Stimulated activated CD8-positive, alpha-beta memory T cell treated with anti-CD3 and anti-CD28 coated beads, Interleukin-15, amount 100 ng/mL, for 4 hours (primary cell): Measurements from ENCODE around the gene ITIH6.
"Not testable (repeated sequence)": the region's sequence is repeated elsewhere in the genome, so short reads cannot be mapped to it uniquely, and the experiment has no call there.

Experiments used
- DNase-seq, 2 donors: peaks; one replicate each; pipeline ENCODE4 v3.0.0-alpha.2; 2020; ENCODE audit warnings: low read depth in 2 of 2

ITIH6 gene

DNA sequence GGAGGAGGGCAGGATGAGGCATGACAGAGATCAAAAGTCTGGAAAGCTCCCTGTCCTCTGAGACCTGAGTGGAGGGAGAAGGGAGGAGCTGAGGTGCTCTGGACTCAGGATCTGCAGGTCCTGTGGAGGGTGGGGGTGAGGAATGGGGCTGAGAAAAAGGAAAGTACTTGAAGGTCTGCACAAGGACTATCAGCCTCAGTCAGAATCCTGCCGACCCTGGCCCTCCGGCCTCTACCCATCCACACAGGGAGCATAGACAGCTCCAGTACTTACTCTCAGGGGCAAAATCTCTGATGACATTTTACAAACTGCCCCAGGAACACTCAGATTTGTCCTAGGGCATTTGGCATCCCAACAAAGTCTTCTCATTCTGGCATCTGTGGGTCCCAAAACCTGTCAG is 991 bp upstream of the ITIH6 start:
- DNase-seq, result no peak

DNA sequence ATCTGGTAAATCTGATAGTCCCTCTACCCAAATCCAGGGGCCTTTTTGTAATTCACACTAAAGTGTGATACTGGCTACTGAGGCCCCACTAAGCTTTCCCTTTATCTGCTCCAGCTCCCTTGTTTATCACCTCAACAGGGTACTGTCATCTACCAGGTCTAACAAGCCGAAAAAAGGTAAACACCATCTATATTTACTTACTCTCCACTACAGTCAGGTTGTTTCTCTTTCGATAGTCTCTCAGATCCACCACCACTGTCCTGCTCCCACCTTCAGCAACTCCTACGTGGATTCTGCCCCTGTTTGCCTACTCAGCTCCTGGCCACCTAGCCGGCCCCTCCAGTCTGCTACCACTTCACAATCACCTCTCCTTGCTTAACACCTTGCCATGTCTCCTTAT is 3.3 kb downstream of the ITIH6 start:
- no peak for DNase-seq

DNA sequence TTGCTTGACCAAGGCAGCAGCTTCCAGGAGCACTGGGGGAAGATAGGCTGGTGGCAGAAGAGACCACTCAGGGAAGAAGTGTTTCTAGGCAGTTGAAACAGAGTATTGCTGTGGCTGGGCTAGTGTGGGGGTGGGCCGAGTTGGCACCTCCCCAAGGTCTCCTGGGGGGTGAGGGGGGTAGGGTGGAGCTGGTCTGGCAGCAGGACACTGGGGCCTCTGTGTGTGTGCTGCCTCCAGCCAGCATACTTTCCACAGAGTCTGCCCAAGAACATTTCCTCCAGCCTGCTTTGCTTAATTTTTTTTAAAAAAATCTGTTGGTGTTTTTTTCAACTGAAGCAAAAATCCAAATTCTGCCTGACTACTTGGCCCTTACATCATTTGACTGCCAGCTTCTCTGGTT is 4.0 kb downstream of the ITIH6 start:
- no peak for DNase-seq

DNA sequence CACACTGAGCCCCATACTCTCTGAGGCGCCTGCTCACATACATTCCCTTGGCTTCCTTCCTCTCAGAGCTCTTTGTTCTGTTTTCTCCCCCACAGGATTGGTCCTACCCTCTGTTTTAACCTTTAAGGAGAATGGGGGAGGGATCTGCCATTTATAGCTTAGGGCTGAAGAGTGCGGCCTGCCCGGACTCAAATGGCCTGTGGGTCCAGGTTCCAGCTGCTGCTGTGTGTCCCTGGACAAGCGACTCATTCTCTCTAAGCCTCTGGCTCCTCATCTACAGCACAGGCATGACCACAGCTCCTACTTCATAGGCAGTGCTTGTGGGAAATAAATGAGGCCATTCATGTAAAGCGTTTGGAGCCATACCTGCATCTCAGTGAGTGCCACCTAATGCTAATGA is 8.7 kb downstream of the ITIH6 start:
- DNase-seq, result not testable (repeated sequence)

DNA sequence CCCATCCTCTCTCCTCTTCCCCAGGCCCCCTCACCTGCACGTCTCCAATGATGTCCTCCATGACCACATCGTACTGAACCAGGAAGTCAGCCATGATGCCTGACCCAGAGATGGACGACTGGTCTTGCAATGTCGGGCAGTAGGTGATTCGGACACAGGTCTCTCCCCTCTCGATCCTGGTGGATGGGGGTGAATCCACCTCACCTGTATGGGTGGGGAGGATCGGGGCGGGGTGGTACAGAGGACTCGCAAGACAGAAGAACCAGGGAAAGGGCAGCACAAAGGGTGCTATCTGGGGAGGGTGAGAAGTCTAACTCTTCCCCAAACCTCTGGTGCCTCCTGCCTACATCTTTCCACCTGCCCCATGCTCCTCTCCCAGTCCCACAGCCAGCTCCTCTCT is 9.6 kb downstream of the ITIH6 start:
- DNase-seq, result no peak

DNA sequence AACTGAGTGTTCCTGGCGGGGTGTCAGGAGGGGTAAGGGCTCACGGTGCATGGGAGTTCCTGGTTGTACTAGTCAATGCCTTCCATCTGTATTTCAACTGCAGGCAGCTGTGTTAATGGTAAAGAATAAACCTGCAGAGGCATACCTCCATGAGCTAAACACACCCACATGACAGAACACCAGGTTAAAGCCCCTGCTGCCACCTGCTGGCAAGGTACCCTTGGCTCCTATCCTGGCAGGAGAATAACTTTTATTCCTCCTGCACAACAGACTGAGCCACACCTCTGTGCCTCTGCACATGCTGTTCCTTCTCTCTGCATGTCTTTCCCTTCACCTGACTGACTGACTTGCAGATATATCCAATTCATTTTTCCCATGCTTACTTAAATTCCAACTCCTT is 11.1 kb downstream of the ITIH6 start:
- no peak for DNase-seq

DNA sequence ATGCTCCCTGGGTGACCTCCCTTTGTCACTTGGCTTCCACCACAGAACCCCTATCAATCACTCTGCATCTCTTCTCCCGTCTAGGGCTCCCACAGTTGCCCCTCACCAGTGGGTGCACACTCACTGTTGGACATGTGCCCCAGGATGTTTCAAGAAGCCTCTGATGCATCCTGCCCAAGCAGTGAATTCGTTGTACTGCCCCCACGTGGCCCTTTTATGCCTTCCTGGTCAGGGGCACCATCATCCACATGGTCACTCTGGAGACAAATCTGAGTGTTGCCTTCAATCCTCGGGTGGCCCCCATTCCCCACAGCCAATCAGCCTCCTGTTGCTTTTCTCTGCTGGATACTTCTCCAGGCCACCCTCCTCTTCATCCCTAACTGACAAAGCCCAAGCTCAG is 12.2 kb downstream of the ITIH6 start:
- no peak for DNase-seq

DNA sequence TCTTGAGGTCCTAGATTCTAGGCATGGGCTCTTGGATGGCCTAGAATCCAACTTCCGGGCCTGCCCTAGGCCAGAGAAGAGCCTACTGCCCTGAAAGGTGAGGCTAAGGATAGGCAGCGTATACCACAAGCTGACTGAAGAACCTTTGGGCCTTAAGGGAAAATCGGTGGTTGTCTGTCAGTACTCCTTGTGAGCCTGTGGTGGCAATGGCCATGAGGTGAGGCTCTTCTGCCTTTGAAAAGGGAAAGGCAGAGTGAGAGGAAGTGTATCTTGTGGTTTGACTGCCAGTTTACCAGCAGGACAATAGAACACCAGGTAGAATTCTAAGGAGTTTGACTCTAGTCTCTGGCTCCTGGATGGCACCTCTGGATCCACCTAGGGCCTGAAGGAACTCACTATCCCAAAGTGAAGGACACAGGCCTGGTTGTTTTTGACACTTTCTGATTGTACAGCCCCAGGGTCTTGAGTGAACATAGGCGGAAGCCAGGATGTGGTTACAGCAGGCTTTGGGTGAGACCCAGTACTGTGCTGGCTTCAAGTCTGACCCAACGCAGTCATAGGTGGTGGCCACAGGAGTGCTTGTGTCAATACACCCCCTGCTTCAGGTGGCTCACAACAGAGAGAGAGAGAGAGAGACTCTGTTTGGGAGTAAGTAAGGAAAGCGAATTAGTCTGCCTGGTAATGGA is 20.9 kb downstream of the ITIH6 start:
- DNase-seq, result no peak

DNA sequence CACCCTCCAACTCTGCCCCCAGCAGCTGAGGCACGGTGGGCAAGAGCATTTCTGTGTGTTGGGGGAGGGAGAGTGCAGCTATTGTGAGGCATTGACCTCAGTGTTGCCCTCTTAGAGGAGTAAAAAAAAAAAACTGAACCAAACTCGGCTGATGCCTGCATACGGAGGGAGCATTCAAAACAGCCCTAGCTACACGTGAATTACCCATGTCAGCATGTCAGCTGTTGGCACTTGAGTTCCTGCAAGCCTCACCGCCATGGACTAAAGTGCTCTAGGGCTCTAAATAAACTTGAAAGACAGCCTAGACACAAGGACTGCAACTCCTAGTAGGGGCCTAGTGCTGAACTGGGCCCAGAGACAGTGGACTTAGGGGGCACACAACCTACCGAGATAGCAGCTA is 22.0 kb downstream of the ITIH6 start:
- DNase-seq, result no peak

DNA sequence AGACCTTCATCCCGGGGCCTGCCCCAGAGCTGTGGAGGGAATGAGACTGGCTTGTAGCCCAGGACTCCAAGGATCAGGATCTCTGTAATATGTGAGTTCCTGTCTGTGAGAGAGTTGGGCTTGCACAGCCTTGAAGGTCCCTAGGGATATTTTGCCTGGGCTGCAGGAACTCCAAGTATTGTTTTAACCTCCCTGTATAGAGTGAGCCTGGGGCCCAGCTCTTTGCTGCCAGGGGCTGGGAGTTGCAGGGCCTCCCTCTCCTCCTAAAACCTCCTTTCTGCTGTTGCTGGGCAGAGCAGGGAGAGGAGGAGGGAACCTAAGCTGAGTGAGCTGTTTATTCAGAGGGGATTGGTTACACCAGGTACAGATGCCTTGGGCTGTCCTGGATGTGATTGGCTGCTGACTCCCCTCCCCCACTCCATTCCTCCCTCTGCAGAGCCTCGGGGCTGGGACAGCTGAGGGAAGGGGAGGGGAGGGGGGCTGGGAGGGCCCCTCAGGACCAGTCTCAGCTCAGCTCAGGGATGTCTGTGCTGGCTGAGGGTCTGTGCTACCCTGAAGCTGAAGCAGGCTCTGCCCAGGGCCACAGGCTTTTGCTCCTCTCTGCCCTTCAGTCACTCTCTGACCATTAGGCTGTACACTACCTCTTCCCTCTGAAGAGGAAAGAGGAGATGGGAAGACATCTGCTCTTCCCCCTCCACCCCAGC is 23.5 kb downstream of the ITIH6 start:
- DNase-seq, result not testable (repeated sequence)

DNA sequence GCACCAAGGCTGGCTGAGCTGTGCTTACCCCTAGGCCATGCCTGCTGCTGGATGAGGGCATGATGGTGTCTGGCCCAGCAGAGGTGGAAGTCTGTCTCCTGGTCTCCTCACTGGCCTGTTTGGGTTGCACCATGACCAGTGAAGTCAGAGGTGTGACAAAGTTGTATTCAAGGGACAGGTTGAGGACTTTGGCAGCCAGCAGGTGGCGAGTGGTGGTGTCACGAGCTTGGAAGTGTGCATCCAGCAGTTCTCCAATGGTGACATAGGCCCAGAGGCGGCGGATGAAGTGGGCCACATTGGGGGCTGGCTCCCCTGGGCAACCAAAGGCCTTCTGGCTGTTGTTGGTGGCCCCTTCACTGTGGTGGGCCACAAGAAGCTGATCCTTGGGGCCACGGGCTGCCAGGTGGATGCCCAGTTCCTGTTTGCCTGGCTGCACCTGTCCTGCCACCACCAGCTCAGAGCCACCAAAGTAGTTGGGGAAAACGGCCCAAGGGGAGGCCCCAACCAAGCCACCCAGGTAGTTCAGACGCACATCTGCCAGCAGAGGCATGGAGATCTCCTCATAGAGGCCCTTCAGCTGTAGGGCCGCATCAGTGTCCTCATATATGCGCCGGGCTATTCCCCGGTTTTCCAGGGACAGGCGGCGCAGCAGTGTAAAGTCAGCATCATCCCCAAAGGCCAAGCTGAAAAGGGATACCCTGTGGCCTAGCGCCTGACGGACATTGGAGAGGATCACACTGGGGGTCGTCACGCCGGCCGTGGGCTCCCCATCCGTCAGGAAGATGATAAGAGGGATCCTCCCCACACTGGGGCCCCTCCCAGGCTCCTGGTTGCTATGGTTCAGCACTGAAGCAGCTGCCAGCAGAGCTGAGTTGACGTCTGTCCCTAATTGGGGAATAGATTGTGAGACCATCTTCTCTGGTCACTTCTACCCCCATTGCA is 39.7 kb downstream of the ITIH6 start:
- no peak for DNase-seq

DNA sequence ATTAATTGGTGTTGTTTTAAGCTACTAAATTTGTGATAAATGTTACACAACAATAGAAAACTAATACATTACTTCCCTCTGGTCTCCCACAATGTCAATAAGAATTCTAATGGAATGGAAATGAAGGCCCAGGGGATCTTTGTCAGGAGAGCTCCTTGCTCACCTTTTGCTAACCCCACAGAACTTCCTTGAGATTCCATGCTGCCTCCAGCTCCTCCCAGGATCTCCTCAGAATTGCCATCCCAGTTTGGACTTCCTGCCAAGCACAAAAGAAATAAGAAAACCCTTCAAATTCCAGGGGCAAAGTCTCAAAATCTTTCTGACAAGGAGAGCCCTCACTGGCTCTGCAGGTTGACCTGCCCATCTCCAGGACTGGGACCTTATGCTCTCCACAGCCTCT is 43.2 kb downstream of the ITIH6 start:
- no peak for DNase-seq

DNA sequence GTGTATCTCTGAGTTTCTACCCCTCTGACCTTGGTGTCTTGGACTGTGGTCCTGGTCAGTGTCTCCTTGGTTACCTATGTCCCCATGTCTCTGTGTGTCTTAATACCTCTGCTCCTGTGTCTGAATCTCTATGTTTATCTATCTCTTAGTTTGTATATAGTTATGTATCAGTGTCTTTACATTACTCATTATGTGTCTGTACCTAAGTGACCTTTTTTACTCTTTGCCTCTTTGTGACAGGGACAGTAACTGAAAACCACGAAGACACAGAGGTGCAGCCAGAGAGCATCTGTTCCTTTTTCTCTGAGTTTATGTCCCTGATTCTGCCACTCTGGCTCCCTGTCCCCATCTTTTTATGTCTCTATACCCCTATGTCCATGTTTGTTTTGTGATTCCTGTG is 49.4 kb downstream of the ITIH6 start:
- no peak for DNase-seq

DNA sequence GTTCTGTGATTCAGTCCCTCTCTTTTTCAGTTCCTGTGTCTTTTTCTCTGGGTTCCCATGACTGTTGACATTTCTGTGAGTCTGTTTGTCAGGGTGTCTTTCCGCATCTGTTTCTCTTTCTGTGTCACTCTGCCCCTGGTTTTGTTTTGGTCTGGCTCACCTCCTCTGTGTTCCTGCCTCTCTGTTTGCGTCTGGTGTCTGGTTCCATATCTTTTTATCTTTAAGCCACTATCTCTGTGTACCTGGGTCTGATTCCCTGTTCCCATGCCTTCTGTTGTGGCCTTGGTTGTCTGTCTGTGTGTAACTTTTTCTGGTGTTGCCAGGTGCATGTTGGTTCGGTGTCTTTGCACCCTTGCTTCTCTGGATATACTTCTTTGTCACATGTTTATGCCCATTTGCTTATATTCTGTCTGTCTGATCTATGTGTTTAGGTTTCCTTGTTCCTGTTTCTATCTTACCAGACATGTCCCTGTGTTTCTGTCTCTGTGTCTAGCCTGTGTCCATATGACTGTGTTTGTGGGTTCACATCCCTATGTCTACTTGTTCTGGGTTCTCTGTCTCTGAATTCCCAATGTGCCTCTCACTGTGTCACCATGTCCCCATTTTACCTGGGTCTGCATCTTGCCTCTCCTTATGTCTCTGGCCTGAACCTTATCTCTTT is 50.2 kb downstream of the ITIH6 start:
- no peak for DNase-seq

DNA sequence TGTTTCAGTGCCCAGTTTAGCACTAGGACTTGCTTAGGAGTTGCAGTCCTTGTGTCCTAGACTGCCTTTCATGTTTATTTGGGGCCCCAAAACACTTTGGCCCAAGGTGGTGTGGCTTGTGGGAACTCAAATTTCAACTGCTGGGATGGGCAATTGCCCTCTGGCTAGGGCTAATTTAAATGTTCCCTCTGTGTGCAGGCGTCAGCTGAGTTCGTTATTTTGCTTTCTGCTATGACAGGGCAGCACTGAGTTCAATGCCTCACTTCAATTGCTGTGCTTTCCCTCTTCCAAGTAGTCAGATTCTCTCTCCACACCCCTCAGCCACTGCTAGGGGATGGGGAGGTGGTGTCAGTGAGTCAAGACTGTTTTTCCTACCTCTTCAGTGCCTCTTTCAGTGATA is 51.1 kb downstream of the ITIH6 start:
- no peak for DNase-seq

DNA sequence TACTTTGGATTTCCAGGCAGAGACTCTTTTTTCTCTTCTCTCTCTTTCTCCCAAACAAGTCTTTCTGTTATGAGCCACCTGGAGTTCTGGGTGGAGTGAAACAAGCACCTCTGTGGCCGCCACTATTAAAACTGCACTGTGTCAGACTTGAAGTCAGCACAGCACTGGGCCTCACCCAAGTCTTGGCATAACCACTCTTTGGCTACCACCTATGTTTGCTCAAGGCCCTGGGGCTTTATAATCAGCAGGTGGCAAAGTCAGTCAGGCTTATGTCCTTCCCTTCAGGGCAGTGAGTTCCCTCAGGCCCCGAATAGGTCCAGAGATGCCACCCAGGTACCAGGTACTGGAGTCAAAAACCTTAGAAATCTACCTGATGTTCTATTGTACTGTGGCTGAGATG is 52.4 kb downstream of the ITIH6 start:
- no peak for DNase-seq

DNA sequence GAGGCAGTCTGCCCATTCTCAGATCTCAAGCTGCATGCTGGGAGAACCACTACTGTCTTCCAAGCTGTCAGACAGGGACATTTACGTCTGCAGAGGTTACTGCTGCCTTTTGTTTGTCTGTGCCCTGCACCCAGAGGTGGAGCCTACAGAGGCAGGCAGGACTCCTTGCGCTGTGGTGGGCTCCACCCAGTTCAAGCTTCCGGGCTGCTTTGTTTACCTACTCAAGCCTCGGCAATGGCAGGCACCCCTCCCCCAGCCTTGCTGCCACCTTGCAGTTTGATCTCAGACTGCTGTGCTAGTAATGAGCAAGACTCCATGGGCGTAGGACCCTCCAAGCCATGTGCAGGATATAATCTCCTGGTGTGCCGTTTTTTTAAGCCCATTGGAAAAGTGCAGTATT is 59.5 kb downstream of the ITIH6 start:
- DNase-seq, result not testable (repeated sequence)

DNA sequence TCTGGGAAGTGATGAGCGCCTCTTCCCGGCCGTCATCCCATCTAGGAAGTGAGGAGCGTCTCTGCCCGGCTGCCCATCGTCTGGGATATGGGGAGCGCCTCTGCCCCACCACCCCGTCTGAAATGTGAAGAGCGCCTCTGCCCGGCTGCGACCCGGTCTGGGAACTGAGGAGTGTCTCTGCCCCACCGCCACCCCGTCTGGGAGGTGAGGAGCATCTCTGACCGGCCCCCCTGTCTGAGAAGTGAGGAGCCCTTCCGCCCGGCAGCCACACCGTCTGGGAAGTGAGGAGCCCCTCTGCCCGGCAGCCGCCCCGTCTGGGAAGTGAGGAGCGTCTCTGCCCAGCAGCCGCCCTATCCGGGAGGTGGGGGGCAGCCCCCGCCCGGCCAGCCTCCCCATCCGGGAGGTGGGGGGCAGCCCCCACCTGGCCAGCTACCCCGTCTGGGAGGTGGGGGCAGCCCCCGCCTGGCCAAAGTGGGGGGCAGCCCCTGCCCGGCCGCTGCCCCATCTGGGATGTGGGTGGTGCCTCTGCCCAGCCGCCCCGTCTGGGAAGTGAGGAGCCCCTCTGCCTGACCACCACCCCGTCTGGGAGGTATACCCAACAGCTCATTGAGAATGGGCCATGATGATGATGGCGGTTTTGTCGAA is 61.6 kb downstream of the ITIH6 start:
- DNase-seq, result not testable (repeated sequence)

DNA sequence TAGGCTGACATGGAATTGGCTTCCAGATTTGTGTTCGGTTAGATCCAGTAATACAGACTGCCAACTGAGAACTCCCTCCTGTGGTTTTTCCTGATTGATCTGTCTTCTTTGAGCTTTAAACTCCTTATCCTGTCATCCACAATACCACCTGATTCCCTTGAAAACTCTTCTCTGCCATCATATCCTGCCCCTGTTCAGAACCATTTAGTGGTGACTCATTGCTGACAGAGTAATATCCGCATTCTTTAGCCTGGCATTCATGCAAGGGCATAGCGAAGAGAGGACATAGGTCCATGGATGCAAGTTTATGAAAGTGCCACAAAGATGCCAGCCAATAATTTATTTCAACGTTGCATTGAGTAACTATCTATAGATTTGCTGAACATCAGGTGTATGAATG is 76.6 kb downstream of the ITIH6 start:
- DNase-seq, result no peak

DNA sequence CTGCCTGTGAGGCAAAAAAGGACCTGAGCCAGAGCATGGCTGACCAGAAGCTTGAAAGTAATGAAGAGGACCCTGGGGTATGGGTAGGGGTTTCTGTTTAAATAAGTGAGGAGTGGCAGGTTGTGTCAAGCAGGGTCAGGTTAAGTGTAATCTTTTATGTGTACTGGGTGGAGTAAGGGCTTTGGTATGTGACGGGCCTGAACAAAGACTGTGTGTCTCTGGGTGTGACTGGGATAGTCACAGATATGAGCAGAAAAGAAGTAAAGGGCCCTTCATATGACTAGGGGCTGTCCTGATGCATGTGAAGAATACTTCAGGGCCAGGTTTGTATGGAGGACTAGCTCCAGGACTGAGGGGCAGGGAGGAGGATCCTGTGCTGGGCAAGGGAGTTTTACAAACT is 82.4 kb downstream of the ITIH6 start:
- no peak for DNase-seq

DNA sequence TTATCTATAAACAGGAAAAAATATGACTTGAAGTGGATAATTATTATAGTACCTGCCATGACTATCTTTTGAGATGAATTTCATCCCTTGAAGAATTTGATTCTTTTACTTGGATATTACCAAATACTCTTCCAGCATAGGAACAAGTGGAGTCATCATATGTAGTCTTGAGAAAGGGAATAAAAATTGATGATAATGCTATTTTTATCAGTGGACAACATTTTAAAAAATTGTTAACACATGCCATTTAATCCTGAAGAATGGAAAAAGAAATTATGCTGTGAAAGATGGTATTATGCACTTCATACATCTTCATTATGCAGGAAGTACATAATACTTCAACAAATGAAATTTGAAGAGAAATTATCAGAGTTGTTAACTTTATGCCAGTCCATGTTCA is 83.6 kb downstream of the ITIH6 start:
- DNase-seq, result no peak

DNA sequence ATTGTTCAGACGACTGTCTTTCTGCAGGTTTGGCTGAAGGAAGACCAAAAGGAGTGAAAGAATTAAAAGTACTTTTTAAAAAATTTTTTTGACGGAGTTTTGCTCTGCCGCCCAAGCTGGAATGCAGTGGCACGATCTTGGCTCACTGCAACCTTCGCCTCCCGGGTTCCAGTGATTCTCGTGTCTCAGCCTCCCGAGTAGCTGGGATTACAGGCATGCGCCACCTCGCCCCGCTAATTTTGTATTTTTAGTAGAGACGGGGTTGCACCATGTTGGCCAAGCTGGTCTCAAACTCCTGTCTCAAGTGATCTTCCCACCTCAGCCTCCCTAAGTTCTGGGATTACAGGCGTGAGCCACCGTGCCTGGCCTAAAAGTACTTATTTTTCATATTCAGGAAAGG is 86.3 kb downstream of the ITIH6 start:
- DNase-seq, result no peak
